GM21529 (cell line): Measurements from ENCODE around the gene GRHL3.

ENCODE experiments used
- ATAC-seq: cut with Tn5 transposase; IDR thresholded peaks from one replicate; pipeline ENCODE4 v1.9.1; 2021; ENCODE audit not compliant: unreplicated experiment

The GRHL3 gene

GRCh38 chr1:24317081-24317480, 2.1 kb upstream of the GRHL3 start:
- no peak for ATAC-seq

- ATAC-seq: no peak
These were observed 1.1 kb upstream of the GRHL3 start for GRCh38 chr1:24317956-24318614.

- ATAC-seq: no peak
These were observed 394 bp upstream of the GRHL3 start for GRCh38 chr1:24318615-24319311.

GRCh38 chr1:24319962-24320361, 805 bp downstream of the GRHL3 start:
- no peak for ATAC-seq

GRCh38 chr1:24321126-24321525, 2.0 kb downstream of the GRHL3 start:
- ATAC-seq: no peak

- no peak for ATAC-seq
These were observed 2.7 kb downstream of the GRHL3 start for GRCh38 chr1:24321697-24322469.

GRCh38 chr1:24322470-24323177, 3.5 kb downstream of the GRHL3 start:
- ATAC-seq: no peak

- ATAC-seq: no peak
These were observed 4.1 kb downstream of the GRHL3 start for GRCh38 chr1:24323281-24323680.

GRCh38 chr1:24324903-24325302, 5.7 kb downstream of the GRHL3 start:
- no peak for ATAC-seq

- no peak for ATAC-seq
These were observed 6.7 kb downstream of the GRHL3 start for GRCh38 chr1:24325587-24326449.

GRCh38 chr1:24327486-24327885, 8.3 kb downstream of the GRHL3 start:
- no peak for ATAC-seq

- no peak for ATAC-seq
These were observed 8.7 kb downstream of the GRHL3 start for GRCh38 chr1:24327891-24328290.

GRCh38 chr1:24329331-24329730, 10.2 kb downstream of the GRHL3 start:
- ATAC-seq: no peak

- no peak for ATAC-seq
These were observed 10.8 kb downstream of the GRHL3 start for GRCh38 chr1:24329797-24330543.

- ATAC-seq: no peak
These were observed 13.0 kb downstream of the GRHL3 start for GRCh38 chr1:24331961-24332673.

GRCh38 chr1:24336075-24336474, 16.9 kb downstream of the GRHL3 start:
- ATAC-seq: no peak

- ATAC-seq: no peak
These were observed 18.3 kb downstream of the GRHL3 start for GRCh38 chr1:24337455-24337854.

- ATAC-seq: no peak
These were observed 19.3 kb downstream of the GRHL3 start for GRCh38 chr1:24338447-24338846.

- ATAC-seq: no peak
These were observed 20.8 kb downstream of the GRHL3 start for GRCh38 chr1:24339996-24340395.
